DOHH2 (cell line): ENCODE measurements around the gene CNTNAP1.

Experiments
- CTCF ChIP-seq: fragments of 200-600 bp; sonication (generic); IDR thresholded peaks from one replicate; pipeline ENCODE4 v1.5.1; 2014; ENCODE audit warnings: antibody characterized with exemption, mild to moderate bottlenecking, low read depth, low read length; ENCODE audit not compliant: poor library complexity, severe bottlenecking
- EZH2phosphoT487 ChIP-seq: fragments of 200-600 bp; sonication (generic); IDR thresholded peaks from 2 replicates; pipeline ENCODE4 v1.6.1; 2017; ENCODE audit warnings: borderline replicate concordance, mild to moderate bottlenecking, antibody characterized with exemption, low read length, moderate library complexity, mixed read lengths

- TF ChIP-seq CTCF (no peak), EZH2phosphoT487 (no peak)
Observed at GRCh38 chr17:42686520-42687128, 4.3 kb downstream of the CNTNAP1 start.
